ENCODE results near the gene AVEN. TPM values are rescaled to one million over a fixed set of nuclear protein-coding genes. Genes with fewer than 3 reads are reported as not detected.

AVEN gene
- polyA plus RNA-seq, 1 donor: 21.9 TPM

- no peak for DNase-seq (ENCODE audit: low read depth)
Observed at GRCh38 chr15:33915571-33916407, 123.2 kb downstream of the AVEN start.

- DNase-seq (ENCODE audit: low read depth): no peak
Observed at GRCh38 chr15:33913459-33913858, 125.5 kb downstream of the AVEN start.

GRCh38 chr15:33912326-33912725 lies 126.7 kb downstream of the AVEN start:
- DNase-seq (ENCODE audit: low read depth): no peak

GRCh38 chr15:33910741-33911140 lies 128.3 kb downstream of the AVEN start:
- no peak for DNase-seq (ENCODE audit: low read depth)

- no peak for DNase-seq (ENCODE audit: low read depth)
Observed at GRCh38 chr15:33908406-33908805, 130.6 kb downstream of the AVEN start.

- DNase-seq (ENCODE audit: low read depth): no peak
Observed at GRCh38 chr15:33907326-33907725, 131.7 kb downstream of the AVEN start.

GRCh38 chr15:33903661-33904060 lies 135.3 kb downstream of the AVEN start:
- no peak for DNase-seq (ENCODE audit: low read depth)

GRCh38 chr15:33902043-33902442 lies 137.0 kb downstream of the AVEN start:
- DNase-seq (ENCODE audit: low read depth): no peak

GRCh38 chr15:33894193-33894592 lies 144.8 kb downstream of the AVEN start:
- no peak for DNase-seq (ENCODE audit: low read depth)

- no peak for DNase-seq (ENCODE audit: low read depth)
Observed at GRCh38 chr15:33888176-33888575, 150.8 kb downstream of the AVEN start.

- no peak for DNase-seq (ENCODE audit: low read depth)
Observed at GRCh38 chr15:33882921-33883320, 156.1 kb downstream of the AVEN start.

GRCh38 chr15:33874156-33874555 lies 164.8 kb downstream of the AVEN start:
- DNase-seq (ENCODE audit: low read depth): no peak

GRCh38 chr15:33872416-33873106 lies 166.4 kb downstream of the AVEN start:
- DNase-seq (ENCODE audit: low read depth): no peak

GRCh38 chr15:33871980-33872379 lies 167.0 kb downstream of the AVEN start:
- no peak for DNase-seq (ENCODE audit: low read depth)

- DNase-seq (ENCODE audit: low read depth): no peak
Observed at GRCh38 chr15:33866101-33866737, 172.8 kb downstream of the AVEN start.

- DNase-seq (ENCODE audit: low read depth): no peak
Observed at GRCh38 chr15:33865416-33865815, 173.6 kb downstream of the AVEN start.

- DNase-seq (ENCODE audit: low read depth): no peak
Observed at GRCh38 chr15:33864360-33865075, 174.5 kb downstream of the AVEN start.

- DNase-seq (ENCODE audit: low read depth): no peak
Observed at GRCh38 chr15:33860754-33861153, 178.2 kb downstream of the AVEN start.

- DNase-seq (ENCODE audit: low read depth): no peak
Observed at GRCh38 chr15:33859992-33860545, 178.9 kb downstream of the AVEN start.

GRCh38 chr15:33858836-33859235 lies 180.2 kb downstream of the AVEN start:
- DNase-seq (ENCODE audit: low read depth): no peak

GRCh38 chr15:33857726-33858125 lies 181.3 kb downstream of the AVEN start:
- no peak for DNase-seq (ENCODE audit: low read depth)

GRCh38 chr15:33852570-33852969 lies 186.4 kb downstream of the AVEN start:
- DNase-seq (ENCODE audit: low read depth): no peak

Data from forelimb muscle (tissue), 1 donor.